Activated T-helper 1 cell treated with anti-CD3 and anti-CD28 coated beads, Interleukin-12 subunit alpha, Interleukin-12 subunit beta, Interleukin-2, Interleukin-4 antibody, amounts not matched to agents 30 ng/mL and 10 ng/mL and 1 ng/mL, durations not matched to agents 14 hours and 24 hours and 36 hours (primary cell): Measurements from ENCODE around the gene CACNA1I. TPM values are rescaled to one million over a fixed set of nuclear protein-coding genes. Genes with fewer than 3 reads are reported as not detected.
A peak's percentile ranks its signal among the peaks of the same experiment; 100 is the strongest.

Experiments used
- DNase-seq: peaks from one replicate; pipeline ENCODE4 v3.0.0; 2021; ENCODE audit warnings: low spot score
- H3K27ac Mint-ChIP-seq: one replicate; pipeline ENCODE4 v1.8.0; 2021; ENCODE audit warnings: mild to moderate bottlenecking, mixed read lengths
- H3K27me3 Mint-ChIP-seq: one replicate; pipeline ENCODE4 v1.8.0; 2022; ENCODE audit warnings: mild to moderate bottlenecking, moderate library complexity, mixed read lengths; ENCODE audit not compliant: insufficient read depth
- H3K36me3 Mint-ChIP-seq: one replicate; pipeline ENCODE4 v1.8.0; 2021; ENCODE audit warnings: low read depth, mixed read lengths
- H3K4me1 Mint-ChIP-seq: one replicate; pipeline ENCODE4 v1.8.0; 2021; ENCODE audit warnings: low read depth, mixed read lengths
- H3K4me3 Mint-ChIP-seq: one replicate; pipeline ENCODE4 v1.8.0; 2021; ENCODE audit warnings: mild to moderate bottlenecking, moderate library complexity, mixed read lengths
- H3K9me3 Mint-ChIP-seq: one replicate; pipeline ENCODE4 v1.8.0; 2021; ENCODE audit warnings: mixed read lengths
- intact Hi-C: fragments of 100-400 bp; cut with micrococcal nuclease; formaldehyde crosslinking; loops from one replicate; pipeline ENCODE4 v1.15.1; 2024
- total RNA-seq: library from RNA; stranded (reverse); gene quantifications from 2 replicates; pipeline ENCODE4 v1.2.3, GENCODE V29; 2022

The CACNA1I gene
- total RNA-seq, 1 donor from 2014 or later, result 0.03 TPM

GRCh38 chr22:39597236-39597869 lies 26.8 kb downstream of the CACNA1I start:
- no peaks in the 10 kb centered on the region for H3K36me3 Mint-ChIP-seq
- H3K4me1 Mint-ChIP-seq, result peaks cover 11% of the 10 kb centered on the region
- intact Hi-C loops, result no loop called here
- H3K4me3 Mint-ChIP-seq, result no peak overlapping the region
- H3K9me3 Mint-ChIP-seq, result peaks cover 4% of the 10 kb centered on the region
- H3K27me3 Mint-ChIP-seq, result peaks cover 17% of the 10 kb centered on the region
- DNase-seq, result no peak
- no peak overlapping the region for H3K27ac Mint-ChIP-seq

DNA sequence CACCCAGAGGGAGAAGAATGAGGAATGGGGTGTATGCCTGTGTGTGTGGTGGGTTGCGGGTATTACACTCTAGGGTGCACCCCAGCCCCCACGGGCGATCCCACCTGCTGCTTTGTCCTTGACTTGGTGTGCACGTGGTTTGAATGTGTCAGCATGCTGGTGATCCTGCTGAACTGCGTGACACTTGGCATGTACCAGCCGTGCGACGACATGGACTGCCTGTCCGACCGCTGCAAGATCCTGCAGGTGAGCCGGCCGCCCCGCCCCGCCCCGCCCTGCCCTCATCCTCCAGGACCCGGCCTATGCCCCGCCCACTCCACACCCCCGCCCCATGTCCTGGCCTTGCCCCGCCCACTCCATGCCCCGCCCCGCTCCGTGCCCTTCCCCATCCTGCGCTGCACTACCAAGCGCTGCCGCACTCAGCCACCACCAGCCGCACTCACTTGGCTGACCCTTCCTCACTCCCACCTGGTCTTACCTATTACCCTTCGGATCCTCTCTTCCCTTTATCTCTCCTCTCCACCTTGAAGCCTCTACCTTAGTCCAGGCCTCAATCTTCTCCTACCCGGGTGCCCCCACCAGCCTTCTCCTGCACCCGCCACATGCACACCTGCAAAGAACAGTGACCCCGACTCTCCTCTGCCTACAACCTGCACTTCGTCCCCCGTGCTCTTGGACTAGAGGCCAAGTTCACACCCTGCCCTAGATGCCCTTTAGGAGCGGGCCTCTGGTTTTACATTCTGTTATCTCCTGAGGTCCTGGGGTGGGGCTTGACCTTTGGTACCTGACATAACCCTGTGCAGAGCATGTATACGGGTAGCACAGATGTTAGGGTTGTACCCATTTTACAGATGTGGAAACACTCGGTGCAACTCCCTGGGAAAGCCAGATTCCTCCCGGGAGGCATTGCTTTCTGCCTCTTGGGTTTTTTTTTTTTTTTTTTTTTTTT lies 27.7 kb downstream of the CACNA1I start:
- peaks cover 20% of the 10 kb centered on the region for H3K4me1 Mint-ChIP-seq
- intact Hi-C loops, result no loop called here
- peak; percentile 46 for DNase-seq
- H3K27ac Mint-ChIP-seq, result no peak overlapping the region
- peaks cover 21% of the 10 kb centered on the region for H3K27me3 Mint-ChIP-seq
- H3K36me3 Mint-ChIP-seq, result peaks cover 2% of the 10 kb centered on the region
- H3K4me3 Mint-ChIP-seq, result peak overlapping the region; percentile 32
- H3K9me3 Mint-ChIP-seq, result peaks cover 9% of the 10 kb centered on the region

DNA sequence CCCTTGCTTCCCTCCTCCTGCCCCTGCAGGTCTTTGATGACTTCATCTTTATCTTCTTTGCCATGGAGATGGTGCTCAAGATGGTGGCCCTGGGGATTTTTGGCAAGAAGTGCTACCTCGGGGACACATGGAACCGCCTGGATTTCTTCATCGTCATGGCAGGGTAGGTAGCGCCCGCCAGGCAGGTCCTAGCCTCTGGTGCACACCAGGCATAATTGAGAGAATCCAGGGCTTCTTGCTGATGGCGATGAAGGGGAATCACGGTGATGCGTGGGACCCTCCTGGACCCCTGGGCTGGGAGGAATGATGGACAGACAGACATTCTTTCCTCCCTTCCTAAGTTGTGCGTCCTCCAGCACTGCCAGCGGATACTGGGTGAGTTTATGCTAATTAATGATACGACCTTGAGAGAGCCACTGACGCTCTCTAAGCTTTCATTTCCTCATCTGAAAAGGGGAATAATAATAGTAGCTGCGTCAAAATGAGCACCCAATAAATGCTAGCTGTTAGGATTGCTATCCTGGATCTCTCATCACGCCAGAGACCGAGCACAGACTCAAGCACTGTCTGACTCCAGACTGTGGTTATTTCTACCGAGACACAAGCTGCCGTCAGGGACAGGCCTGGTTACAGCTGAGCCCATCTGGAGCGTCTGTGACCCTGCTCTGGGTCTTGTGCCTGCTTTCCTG lies 30.1 kb downstream of the CACNA1I start:
- DNase-seq, result no peak
- Mint-ChIP-seq H3K4me3 (no peak overlapping the region), H3K27me3 (peaks cover 27% of the 10 kb centered on the region), H3K27ac (no peak overlapping the region), H3K36me3 (peaks cover 2% of the 10 kb centered on the region), H3K9me3 (peaks cover 11% of the 10 kb centered on the region), H3K4me1 (peaks cover 22% of the 10 kb centered on the region)
- intact Hi-C loops, result loop anchor here (5.0 kb wide), 1 partner anchor 43 kb away; no protein-coding TSS in a partner anchor

DNA sequence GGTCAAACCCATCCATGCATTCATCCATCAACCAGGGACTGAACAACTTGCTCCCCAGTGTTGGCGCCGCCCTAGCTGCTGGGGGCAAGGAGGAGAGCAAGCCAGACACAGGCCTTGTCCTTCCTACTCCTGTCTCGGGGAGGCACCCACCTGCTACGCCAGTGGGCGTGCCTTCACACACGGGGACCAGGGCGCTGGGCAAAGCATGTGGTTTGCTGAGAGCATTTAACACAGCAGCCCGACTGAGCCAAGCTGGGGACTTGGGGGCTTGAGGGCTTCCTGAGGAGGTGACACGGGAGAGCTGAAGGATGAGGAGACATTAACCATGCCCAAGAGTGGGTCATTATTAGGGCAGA lies 30.6 kb downstream of the CACNA1I start:
- Mint-ChIP-seq H3K9me3 (peaks cover 11% of the 10 kb centered on the region), H3K4me1 (peaks cover 22% of the 10 kb centered on the region), H3K27me3 (peaks cover 26% of the 10 kb centered on the region), H3K36me3 (peaks cover 2% of the 10 kb centered on the region), H3K4me3 (no peak overlapping the region), H3K27ac (no peak overlapping the region)
- intact Hi-C loops, result loop anchor here (5.0 kb wide), 1 partner anchor 44 kb away; no protein-coding TSS in a partner anchor
- no peak for DNase-seq

- no peak for DNase-seq
- Mint-ChIP-seq H3K27me3 (peaks cover 23% of the 10 kb centered on the region), H3K4me3 (no peak overlapping the region), H3K9me3 (peaks cover 11% of the 10 kb centered on the region), H3K4me1 (peaks cover 20% of the 10 kb centered on the region), H3K36me3 (peaks cover 2% of the 10 kb centered on the region), H3K27ac (no peak overlapping the region)
- intact Hi-C loops, result loop anchor here (5.0 kb wide), 1 partner anchor 46 kb away; no protein-coding TSS in a partner anchor
Observed at GRCh38 chr22:39603345-39603744, 32.8 kb downstream of the CACNA1I start.

DNA sequence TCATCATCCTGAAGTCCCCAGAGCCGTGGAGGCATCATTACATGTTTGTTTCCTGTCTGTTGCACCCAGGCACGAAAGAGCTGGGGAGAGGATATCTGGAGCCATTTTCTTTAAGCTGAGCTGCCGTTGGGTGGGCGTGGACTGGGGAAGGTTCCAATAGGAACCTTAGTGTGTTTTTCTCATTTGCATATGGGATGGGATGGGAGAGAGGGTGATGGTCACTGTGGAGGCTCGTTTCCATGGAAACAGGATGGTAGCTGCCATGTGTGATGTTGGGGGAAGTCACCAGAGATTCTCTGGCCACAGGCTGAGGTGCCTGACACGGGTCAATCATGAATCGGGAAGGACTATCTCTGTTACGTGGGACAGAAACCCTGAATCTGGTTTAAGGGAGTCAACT lies 39.7 kb downstream of the CACNA1I start:
- Mint-ChIP-seq H3K36me3 (peaks cover 1% of the 10 kb centered on the region), H3K4me1 (peaks cover 9% of the 10 kb centered on the region), H3K9me3 (peaks cover 3% of the 10 kb centered on the region), H3K27ac (no peak overlapping the region), H3K4me3 (no peak overlapping the region), H3K27me3 (peaks cover 33% of the 10 kb centered on the region)
- intact Hi-C loops, result no loop called here
- no peak for DNase-seq

DNA sequence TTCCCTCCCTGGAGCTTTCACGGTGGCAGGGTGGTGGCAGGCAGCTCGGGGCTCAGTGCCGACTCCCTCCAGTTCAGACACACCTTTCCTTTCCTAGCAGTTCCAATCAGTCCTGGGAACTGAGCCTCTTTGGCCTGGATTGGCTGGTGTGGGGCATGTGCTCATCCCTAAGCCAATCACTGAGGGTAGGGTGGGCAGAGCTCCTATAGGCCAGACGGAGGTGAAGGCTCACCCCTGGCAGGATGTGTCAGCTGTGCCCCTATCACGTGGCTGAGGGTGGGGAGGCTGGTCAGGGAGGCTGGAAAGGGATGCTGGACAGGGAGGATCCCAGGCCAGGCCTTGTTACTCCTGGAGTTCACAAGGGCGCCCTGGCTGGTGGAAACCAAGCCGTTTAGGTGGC lies 40.2 kb downstream of the CACNA1I start:
- peaks cover 3% of the 10 kb centered on the region for H3K9me3 Mint-ChIP-seq
- peaks cover 34% of the 10 kb centered on the region for H3K27me3 Mint-ChIP-seq
- DNase-seq, result no peak
- no peak overlapping the region for H3K27ac Mint-ChIP-seq
- H3K36me3 Mint-ChIP-seq, result peaks cover 1% of the 10 kb centered on the region
- H3K4me3 Mint-ChIP-seq, result no peak overlapping the region
- H3K4me1 Mint-ChIP-seq, result peaks cover 9% of the 10 kb centered on the region
- intact Hi-C loops, result no loop called here

- DNase-seq, result no peak
- Mint-ChIP-seq H3K27me3 (peaks cover 37% of the 10 kb centered on the region), H3K36me3 (peaks cover 1% of the 10 kb centered on the region), H3K4me1 (peaks cover 9% of the 10 kb centered on the region), H3K9me3 (peaks cover 3% of the 10 kb centered on the region), H3K4me3 (no peak overlapping the region), H3K27ac (no peak overlapping the region)
- intact Hi-C loops, result no loop called here
Observed at GRCh38 chr22:39611360-39611759, 40.8 kb downstream of the CACNA1I start.

- peaks cover 13% of the 10 kb centered on the region for H3K4me1 Mint-ChIP-seq
- peaks cover 3% of the 10 kb centered on the region for H3K9me3 Mint-ChIP-seq
- peak overlapping the region; percentile 55 for H3K4me3 Mint-ChIP-seq
- peaks cover 37% of the 10 kb centered on the region for H3K27me3 Mint-ChIP-seq
- peak overlapping the region; percentile 54 for H3K27ac Mint-ChIP-seq
- DNase-seq, result no peak
- intact Hi-C loops, result no loop called here
- H3K36me3 Mint-ChIP-seq, result peaks cover 1% of the 10 kb centered on the region
Observed at GRCh38 chr22:39612811-39613548, 42.4 kb downstream of the CACNA1I start.

- peaks cover 35% of the 10 kb centered on the region for H3K27me3 Mint-ChIP-seq
- H3K9me3 Mint-ChIP-seq, result peaks cover 3% of the 10 kb centered on the region
- no peak for DNase-seq
- H3K27ac Mint-ChIP-seq, result no peak overlapping the region
- intact Hi-C loops, result no loop called here
- H3K4me1 Mint-ChIP-seq, result peaks cover 15% of the 10 kb centered on the region
- H3K4me3 Mint-ChIP-seq, result no peak overlapping the region
- H3K36me3 Mint-ChIP-seq, result peaks cover 1% of the 10 kb centered on the region
Observed at GRCh38 chr22:39613549-39613921, 43.0 kb downstream of the CACNA1I start.

DNA sequence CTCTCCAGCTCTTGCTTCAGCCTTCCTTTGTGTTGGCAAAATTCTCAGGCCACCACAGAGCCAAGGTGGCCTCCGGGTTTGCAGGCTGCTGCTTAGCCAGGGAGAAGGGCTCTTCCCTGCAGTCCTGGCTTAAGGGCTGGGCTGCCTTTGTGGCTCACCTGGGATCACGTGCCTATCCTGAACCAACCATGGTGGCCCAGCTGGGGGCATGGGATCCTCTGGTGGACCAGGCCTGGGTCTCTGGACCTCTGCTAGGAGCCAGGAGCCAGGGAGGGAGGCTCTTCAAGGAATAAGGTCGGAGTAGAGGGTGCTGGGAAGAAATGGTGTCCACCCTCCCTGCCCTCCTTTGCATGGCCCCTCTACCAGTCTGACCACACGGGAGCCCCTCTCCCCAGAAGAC lies 43.9 kb downstream of the CACNA1I start:
- intact Hi-C loops, result no loop called here
- Mint-ChIP-seq H3K4me3 (no peak overlapping the region), H3K4me1 (peaks cover 15% of the 10 kb centered on the region), H3K36me3 (peaks cover 1% of the 10 kb centered on the region), H3K27me3 (peaks cover 31% of the 10 kb centered on the region), H3K9me3 (peaks cover 3% of the 10 kb centered on the region), H3K27ac (no peak overlapping the region)
- DNase-seq, result no peak

- Mint-ChIP-seq H3K36me3 (peaks cover 1% of the 10 kb centered on the region), H3K27ac (no peak overlapping the region), H3K27me3 (peaks cover 21% of the 10 kb centered on the region), H3K4me1 (peaks cover 15% of the 10 kb centered on the region), H3K9me3 (peaks cover 3% of the 10 kb centered on the region), H3K4me3 (no peak overlapping the region)
- intact Hi-C loops, result no loop called here
- DNase-seq, result no peak
Observed at GRCh38 chr22:39616051-39616450, 45.5 kb downstream of the CACNA1I start.
